ENCODE data around the gene KIF5A.

Gene KIF5A

GRCh38 chr12:57535764-57536596, 13.9 kb upstream of the KIF5A start:
- no peak for DNase-seq

GRCh38 chr12:57536597-57536942, 13.3 kb upstream of the KIF5A start:
- DNase-seq: no peak

- no peak for DNase-seq
Observed at GRCh38 chr12:57539134-57539768, 10.6 kb upstream of the KIF5A start.

- no peak for DNase-seq
Observed at GRCh38 chr12:57541001-57541400, 8.8 kb upstream of the KIF5A start.

- no peak for DNase-seq
Observed at GRCh38 chr12:57541717-57542116, 8.1 kb upstream of the KIF5A start.

- DNase-seq: no peak
Observed at GRCh38 chr12:57543581-57543980, 6.3 kb upstream of the KIF5A start.

GRCh38 chr12:57545809-57546437, 3.9 kb upstream of the KIF5A start:
- no peak for DNase-seq

- DNase-seq: peak; percentile 93
Observed at GRCh38 chr12:57546438-57547287, 3.2 kb upstream of the KIF5A start, which contains the start of gene DCTN2. DCTN2 (minus strand) TSS chr12:57547192; CDS start chr12:57547063, 129 bp downstream.

- DNase-seq: no peak
Observed at GRCh38 chr12:57547288-57548012, 2.4 kb upstream of the KIF5A start.

- DNase-seq: no peak
Observed at GRCh38 chr12:57548013-57548315, 1.9 kb upstream of the KIF5A start.

- DNase-seq: no peak
Observed at GRCh38 chr12:57548488-57548887, 1.4 kb upstream of the KIF5A start.

- no peak for DNase-seq
Observed at GRCh38 chr12:57549203-57549908, 488 bp upstream of the KIF5A start.

GRCh38 chr12:57550641-57551549, 1.1 kb downstream of the KIF5A start:
- no peak for DNase-seq

GRCh38 chr12:57551637-57552305, 1.9 kb downstream of the KIF5A start:
- DNase-seq: no peak

GRCh38 chr12:57552306-57552651, 2.4 kb downstream of the KIF5A start:
- no peak for DNase-seq

GRCh38 chr12:57552835-57553313, 3.0 kb downstream of the KIF5A start:
- DNase-seq: no peak

GRCh38 chr12:57553343-57554202, 3.7 kb downstream of the KIF5A start:
- no peak for DNase-seq

- no peak for DNase-seq
Observed at GRCh38 chr12:57554453-57554852, 4.6 kb downstream of the KIF5A start.

GRCh38 chr12:57554897-57555296, 5.1 kb downstream of the KIF5A start:
- no peak for DNase-seq
